ENCODE data around the gene POLR1C.
"Not testable (repeated sequence)": the region's sequence is repeated elsewhere in the genome, so short reads cannot be mapped to it uniquely, and the experiment has no call there.

POLR1C gene

GRCh38 chr6:43493230-43493629, 23.7 kb upstream of the POLR1C start:
- DNase-seq (ENCODE audit: low spot score): no peak

GRCh38 chr6:43493833-43494232, 23.1 kb upstream of the POLR1C start:
- DNase-seq (ENCODE audit: low spot score): peak; percentile 61

GRCh38 chr6:43494321-43494720, 22.6 kb upstream of the POLR1C start:
- no peak for DNase-seq (ENCODE audit: low spot score)

- no peak for DNase-seq (ENCODE audit: low spot score)
Observed at GRCh38 chr6:43494766-43495165, 22.1 kb upstream of the POLR1C start.

- no peak for DNase-seq (ENCODE audit: low spot score)
Observed at GRCh38 chr6:43495409-43495941, 21.4 kb upstream of the POLR1C start.

GRCh38 chr6:43496370-43497128, 20.3 kb upstream of the POLR1C start:
- peak; percentile 53 for DNase-seq (ENCODE audit: low spot score)

GRCh38 chr6:43497129-43497396, 19.8 kb upstream of the POLR1C start:
- no peak for DNase-seq (ENCODE audit: low spot score)

- DNase-seq (ENCODE audit: low spot score): no peak
Observed at GRCh38 chr6:43497689-43498088, 19.2 kb upstream of the POLR1C start.

- not testable (repeated sequence) for DNase-seq (ENCODE audit: low spot score)
Observed at GRCh38 chr6:43498291-43498690, 18.6 kb upstream of the POLR1C start.

- no peak for DNase-seq (ENCODE audit: low spot score)
Observed at GRCh38 chr6:43499028-43499815, 17.7 kb upstream of the POLR1C start.

- no peak for DNase-seq (ENCODE audit: low spot score)
Observed at GRCh38 chr6:43500921-43501320, 16.0 kb upstream of the POLR1C start.

- no peak for DNase-seq (ENCODE audit: low spot score)
Observed at GRCh38 chr6:43502666-43503065, 14.2 kb upstream of the POLR1C start.

GRCh38 chr6:43503443-43503842, 13.4 kb upstream of the POLR1C start:
- DNase-seq (ENCODE audit: low spot score): no peak

- no peak for DNase-seq (ENCODE audit: low spot score)
Observed at GRCh38 chr6:43504756-43505593, 11.9 kb upstream of the POLR1C start.

- no peak for DNase-seq (ENCODE audit: low spot score)
Observed at GRCh38 chr6:43505718-43506117, 11.2 kb upstream of the POLR1C start.

- no peak for DNase-seq (ENCODE audit: low spot score)
Observed at GRCh38 chr6:43506171-43506570, 10.7 kb upstream of the POLR1C start.

- DNase-seq (ENCODE audit: low spot score): peak; percentile 82
Observed at GRCh38 chr6:43506667-43507471, 10.0 kb upstream of the POLR1C start.

- DNase-seq (ENCODE audit: low spot score): no peak
Observed at GRCh38 chr6:43508481-43509141, 8.3 kb upstream of the POLR1C start.

GRCh38 chr6:43509142-43509983, 7.5 kb upstream of the POLR1C start:
- no peak for DNase-seq (ENCODE audit: low spot score)

Measured in globus pallidus (tissue), 1 donor.